HepG2 (cell line): Measurements from ENCODE around the gene AGRN. TPM values are rescaled to one million over a fixed set of nuclear protein-coding genes. Genes with fewer than 3 reads are reported as not detected.

Source experiments
- BCL6 ChIP-seq: IDR thresholded peaks from 2 replicates; pipeline ENCODE4 v1.6.1; 2016; ENCODE audit warnings: missing genetic modification reagents, missing compliant biosample characterization
- CEBPZ ChIP-seq: IDR thresholded peaks from 2 replicates; pipeline ENCODE4 v1.6.1; 2012; ENCODE audit warnings: low read length, improper control_type of control experiment
- CSRNP1 ChIP-seq: sonication (generic); formaldehyde crosslinking; IDR thresholded peaks from 2 replicates; pipeline ENCODE4 v1.8.1; 2023; ENCODE audit warnings: mild to moderate bottlenecking, missing genetic modification reagents
- E2F2 ChIP-seq: sonication (generic); formaldehyde crosslinking; IDR thresholded peaks from 2 replicates; pipeline ENCODE4 v1.4.0; 2020; ENCODE audit warnings: missing genetic modification reagents, borderline replicate concordance
- ELF1 ChIP-seq: sonication (generic); formaldehyde crosslinking; IDR thresholded peaks from 2 replicates; pipeline ENCODE4 v1.4.0; 2020; ENCODE audit warnings: missing genetic modification reagents
- ISL2 ChIP-seq: sonication (generic); formaldehyde crosslinking; IDR thresholded peaks from 2 replicates; pipeline ENCODE4 v1.5.0; 2020; ENCODE audit warnings: missing genetic modification reagents
- MNT ChIP-seq: fragments of 450-650 bp; IDR thresholded peaks from 2 replicates; pipeline ENCODE4 v1.6.1; 2016
- NR2F2 ChIP-seq: IDR thresholded peaks from 2 replicates; pipeline ENCODE4 v1.6.1; 2012; ENCODE audit warnings: low read depth, inconsistent platforms, borderline replicate concordance
- PBX2 ChIP-seq: IDR thresholded peaks from 2 replicates; pipeline ENCODE4 v1.6.1; 2016; ENCODE audit warnings: control low read depth
- SP4 ChIP-seq: sonication (generic); formaldehyde crosslinking; IDR thresholded peaks from 2 replicates; pipeline ENCODE4 v1.8.1; 2023; ENCODE audit warnings: mild to moderate bottlenecking, missing genetic modification reagents
- ZFP91 ChIP-seq: sonication (generic); formaldehyde crosslinking; IDR thresholded peaks from 2 replicates; pipeline ENCODE4 v1.9.0; 2022; ENCODE audit warnings: missing genetic modification reagents, mild to moderate bottlenecking, borderline replicate concordance
- ZIK1 ChIP-seq: sonication (generic); formaldehyde crosslinking; IDR thresholded peaks from 2 replicates; pipeline ENCODE4 v1.5.0; 2020; ENCODE audit warnings: mild to moderate bottlenecking, low read depth, missing genetic modification reagents, borderline replicate concordance
- ZNF510 ChIP-seq: sonication (generic); formaldehyde crosslinking; IDR thresholded peaks from 2 replicates; pipeline ENCODE4 v1.4.0; 2020; ENCODE audit warnings: low read depth, mild to moderate bottlenecking, missing genetic modification reagents
- ZNF557 ChIP-seq: sonication (generic); formaldehyde crosslinking; IDR thresholded peaks from 2 replicates; pipeline ENCODE4 v1.4.0; 2020; ENCODE audit warnings: missing genetic modification reagents
- ZNF567 ChIP-seq: sonication (generic); formaldehyde crosslinking; IDR thresholded peaks from 2 replicates; pipeline ENCODE4 v1.8.1; 2023; ENCODE audit warnings: mild to moderate bottlenecking, missing genetic modification reagents, borderline replicate concordance
- ZNF598 ChIP-seq: sonication (generic); formaldehyde crosslinking; IDR thresholded peaks from 2 replicates; pipeline ENCODE4 v1.5.1; 2020; ENCODE audit warnings: mild to moderate bottlenecking, missing genetic modification reagents, borderline replicate concordance
- ZNF850 ChIP-seq: sonication (generic); formaldehyde crosslinking; conservative IDR thresholded peaks from 2 replicates; pipeline ENCODE4 v1.9.0; 2021; ENCODE audit warnings: mild to moderate bottlenecking, missing genetic modification reagents
- polyA plus RNA-seq, 8 experiments: library from polyadenylated mRNA; depleted of rRNA in 3 of 8; stranded (reverse) in 7 of 8; unstranded in 1 of 8; fragments of >200 nt; fragmentation: Illumina TruSeq in 4 of 8; extraction: Trizol in 4 of 8; gene quantifications; 2 replicates each; pipeline versions ENCODE4 v1.2.1 to v1.2.3, GENCODE V29; 2011 to 2016; ENCODE audit warnings: low read depth in 4 of 8, missing spikeins in 1 of 8, mixed read lengths in 1 of 8; ENCODE audit not compliant: insufficient read depth in 1 of 8
- total RNA-seq, 5 experiments: library from RNA; depleted of rRNA; stranded (reverse); fragments of >200 nt; fragmentation: Illumina TruSeq; extraction: Trizol; gene quantifications; 2 replicates each; pipeline ENCODE4 v1.2.3, GENCODE V29; 2016; ENCODE audit warnings: low read depth in 1 of 5

Gene AGRN
- total and polyA plus RNA-seq, 2 of the 13 experiments (the other 11 are each of a cell fraction or from before 2014, with no cell fraction given) = 29.8 to 65.2 TPM

- TF ChIP-seq ZNF567 (CRISPR knock-in tag) = peak; percentile 91; the same call in 1 of the 2 replicates
- TF ChIP-seq ZIK1 (CRISPR knock-in tag) = no peak
- TF ChIP-seq ISL2 (CRISPR knock-in tag) = peak; percentile 62; the same call in 1 of the 2 replicates
- peak; percentile 57; the same call in 1 of the 2 replicates for TF ChIP-seq ZNF510 (CRISPR knock-in tag)
- TF ChIP-seq ZFP91 (CRISPR knock-in tag) = peak; percentile 46; the same call in 1 of the 2 replicates
- TF ChIP-seq ZNF557 (CRISPR knock-in tag) = peak; percentile 38; the same call in 1 of the 2 replicates
- TF ChIP-seq BCL6 = peak; percentile 56; the same call in 1 of the 2 replicates
- TF ChIP-seq ZNF850 (CRISPR knock-in tag) = no peak
- TF ChIP-seq ELF1 (CRISPR knock-in tag) = peak; percentile 53; the same call in 1 of the 2 replicates
- peak; percentile 61; the same call in 1 of the 2 replicates for TF ChIP-seq NR2F2
- peak; percentile 66; the same call in 1 of the 2 replicates for TF ChIP-seq SP4
- no peak for TF ChIP-seq CEBPZ
- TF ChIP-seq CSRNP1 = 0 out of 2 replicates have a peak, but pooled peaks have one; percentile 42
- peak; percentile 42; the same call in 1 of the 2 replicates for TF ChIP-seq ZNF598 (CRISPR knock-in tag)
- peak; percentile 46 for TF ChIP-seq MNT
- no peak for TF ChIP-seq PBX2 (CRISPR knock-in tag)
- 0 out of 2 replicates have a peak, but pooled peaks have one; percentile 46 for TF ChIP-seq E2F2 (CRISPR knock-in tag)
These were observed 38.4 kb downstream of the AGRN start (continued) for GRCh38 chr1:1058088-1058905.
